AG09309 (cell line): ENCODE results near the gene XXYLT1.

Experiments used
- DNase-seq: peaks from one replicate; pipeline ENCODE4 v3.0.0-alpha.2; 2010; ENCODE audit warnings: low read depth
- H3K4me3 ChIP-seq: 2 replicates; pipeline ENCODE4 v1.5.1; 2011; ENCODE audit warnings: mild to moderate bottlenecking, low read depth, low read length, moderate library complexity; ENCODE audit not compliant: control insufficient read depth
- TF ChIP-seq, protein P1 (sequence below): IDR thresholded peaks from 2 replicates; pipeline ENCODE4 v1.5.1; 2011; ENCODE audit warnings: mild to moderate bottlenecking, low read depth, low read length, inconsistent platforms; ENCODE audit not compliant: insufficient read depth, control insufficient read depth; ENCODE audit errors: missing control alignments

XXYLT1 gene

DNA sequence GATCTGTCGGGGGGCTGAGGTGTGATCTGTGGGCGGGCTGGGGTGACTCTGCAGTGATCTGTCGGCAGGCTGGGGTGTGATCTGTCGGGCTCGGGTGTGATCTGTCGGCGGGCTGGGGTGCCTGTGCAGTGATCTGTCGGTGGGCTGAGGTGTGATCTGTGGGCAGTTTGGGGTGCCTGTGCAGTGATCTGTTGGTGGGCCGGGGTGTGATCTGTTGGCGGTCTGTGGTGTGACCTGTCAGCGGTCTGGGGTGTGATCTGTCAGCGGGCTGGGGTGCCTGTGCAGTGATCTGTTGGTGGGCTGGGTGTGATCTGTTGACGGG is 205.1 kb downstream of the XXYLT1 start:
- no peak overlapping the region for H3K4me3 ChIP-seq
- DNase-seq: no peak
- TF ChIP-seq, protein P1, sequence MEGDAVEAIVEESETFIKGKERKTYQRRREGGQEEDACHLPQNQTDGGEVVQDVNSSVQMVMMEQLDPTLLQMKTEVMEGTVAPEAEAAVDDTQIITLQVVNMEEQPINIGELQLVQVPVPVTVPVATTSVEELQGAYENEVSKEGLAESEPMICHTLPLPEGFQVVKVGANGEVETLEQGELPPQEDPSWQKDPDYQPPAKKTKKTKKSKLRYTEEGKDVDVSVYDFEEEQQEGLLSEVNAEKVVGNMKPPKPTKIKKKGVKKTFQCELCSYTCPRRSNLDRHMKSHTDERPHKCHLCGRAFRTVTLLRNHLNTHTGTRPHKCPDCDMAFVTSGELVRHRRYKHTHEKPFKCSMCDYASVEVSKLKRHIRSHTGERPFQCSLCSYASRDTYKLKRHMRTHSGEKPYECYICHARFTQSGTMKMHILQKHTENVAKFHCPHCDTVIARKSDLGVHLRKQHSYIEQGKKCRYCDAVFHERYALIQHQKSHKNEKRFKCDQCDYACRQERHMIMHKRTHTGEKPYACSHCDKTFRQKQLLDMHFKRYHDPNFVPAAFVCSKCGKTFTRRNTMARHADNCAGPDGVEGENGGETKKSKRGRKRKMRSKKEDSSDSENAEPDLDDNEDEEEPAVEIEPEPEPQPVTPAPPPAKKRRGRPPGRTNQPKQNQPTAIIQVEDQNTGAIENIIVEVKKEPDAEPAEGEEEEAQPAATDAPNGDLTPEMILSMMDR: no peak

- DNase-seq: no peak
- H3K4me3 ChIP-seq: no peak overlapping the region
- TF ChIP-seq, protein P1: no peak
These were observed 205.7 kb downstream of the XXYLT1 start for GRCh38 chr3:195065142-195065863.

- TF ChIP-seq, protein P1: no peak
- H3K4me3 ChIP-seq: no peak overlapping the region
- no peak for DNase-seq
These were observed 206.5 kb downstream of the XXYLT1 start for GRCh38 chr3:195064300-195064931.

DNA sequence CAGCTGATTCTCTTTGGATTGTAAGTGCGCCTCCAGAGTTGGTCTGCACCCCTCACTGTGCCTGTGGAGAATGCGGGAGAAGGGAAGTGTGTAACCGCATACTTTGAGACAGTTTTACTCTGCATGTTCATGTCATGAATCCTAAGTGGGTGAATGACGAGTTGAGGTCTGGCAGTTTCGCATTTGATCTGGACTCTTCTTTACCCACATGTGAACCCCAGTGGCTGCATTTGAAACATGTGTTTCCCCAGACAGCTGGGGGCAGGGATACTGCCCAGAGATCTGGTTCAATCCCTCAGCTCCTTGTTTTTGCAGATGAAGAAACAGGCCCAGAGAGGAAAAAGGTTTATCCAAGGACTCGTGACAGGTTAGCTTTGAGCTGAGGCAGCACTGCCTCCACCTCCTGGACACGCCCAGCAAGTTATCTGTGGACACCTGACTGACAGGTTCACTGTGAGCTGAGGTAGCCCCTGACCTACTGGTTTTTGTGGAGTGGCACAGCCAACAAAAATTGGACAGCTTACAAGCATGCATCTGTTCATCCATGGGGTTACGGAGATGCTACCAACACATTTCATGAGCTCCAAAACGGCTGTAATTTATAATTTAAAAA is 207.3 kb downstream of the XXYLT1 start:
- H3K4me3 ChIP-seq: no peak overlapping the region
- TF ChIP-seq, protein P1: no peak
- no peak for DNase-seq

GRCh38 chr3:195062866-195063540 is 208.0 kb downstream of the XXYLT1 start:
- TF ChIP-seq, protein P1: no peak
- H3K4me3 ChIP-seq: no peak overlapping the region
- no peak for DNase-seq

GRCh38 chr3:195061756-195062655 is 209.0 kb downstream of the XXYLT1 start:
- H3K4me3 ChIP-seq: no peak overlapping the region
- DNase-seq: no peak
- TF ChIP-seq, protein P1: no peak
